HFFc6 (cell line): Measurements from ENCODE around the gene GPR157. TPM values are rescaled to one million over a fixed set of nuclear protein-coding genes. Genes with fewer than 3 reads are reported as not detected.

ENCODE experiments used
- DNase-seq: peaks from one replicate; pipeline ENCODE4 v3.0.0-alpha.2; 2018
- H3K27ac Mint-ChIP-seq: 2 replicates; pipeline ENCODE4 v1.8.0; 2020; ENCODE audit warnings: mild to moderate bottlenecking, mixed read lengths
- H3K27me3 Mint-ChIP-seq: 2 replicates; pipeline ENCODE4 v1.8.0; 2021; ENCODE audit warnings: mild to moderate bottlenecking, moderate library complexity, mixed read lengths; ENCODE audit not compliant: insufficient read depth
- H3K36me3 Mint-ChIP-seq: 2 replicates; pipeline ENCODE4 v1.8.0; 2021; ENCODE audit warnings: low read depth, mixed read lengths
- H3K4me1 Mint-ChIP-seq: 2 replicates; pipeline ENCODE4 v1.8.0; 2020; ENCODE audit warnings: low read depth, mixed read lengths
- H3K4me3 Mint-ChIP-seq: 2 replicates; pipeline ENCODE4 v1.8.0; 2020; ENCODE audit warnings: mild to moderate bottlenecking, moderate library complexity, mixed read lengths
- H3K9me3 Mint-ChIP-seq: 2 replicates; pipeline ENCODE4 v1.8.0; 2020; ENCODE audit warnings: mild to moderate bottlenecking, mixed read lengths
- CTCF ChIP-seq: fragments of 200-600 bp; sonication (generic); IDR thresholded peaks from 2 replicates; pipeline ENCODE4 v1.5.0; 2021; ENCODE audit warnings: antibody characterized with exemption, mild to moderate bottlenecking
- total RNA-seq, 6 experiments: library from RNA; stranded (reverse); fragmentation: NEBNext Ultra II Directional; extraction: Animal tissue kit (Norgen Biotek cat#: 25700); gene quantifications; 2 replicates in 1 of 6; 3 replicates in 5 of 6; pipeline ENCODE4 v1.2.3, GENCODE V29; 2021

GPR157 gene
- total RNA-seq, 6 experiments from 2014 or later, result 8.2 to 11.1 (median 9.7) TPM

- no peaks in the 10 kb centered on the region for H3K4me1 Mint-ChIP-seq
- no peak for DNase-seq
- no peaks in the 10 kb centered on the region for H3K36me3 Mint-ChIP-seq
- no peaks in the 10 kb centered on the region for H3K9me3 Mint-ChIP-seq
- no peak for TF ChIP-seq CTCF
- H3K4me3 Mint-ChIP-seq, result no peak overlapping the region
- H3K27ac Mint-ChIP-seq, result no peak overlapping the region
- peaks cover 35% of the 10 kb centered on the region for H3K27me3 Mint-ChIP-seq
Measured at GRCh38 chr1:9050803-9051202, 78.1 kb downstream of the GPR157 start.

Other genes starting within 250 kb of the GPR157 start
- gene CA6, start 183.2 kb downstream of the GPR157 start, total RNA-seq, result not detected
- not detected for gene SLC2A7, start 102.7 kb downstream of the GPR157 start, total RNA-seq
- gene SLC2A5, start 59.5 kb downstream of the GPR157 start, total RNA-seq, result under 1 TPM in 5 of 6 experiments, not detected in 1; 0.10 to 0.83 (median 0.18) TPM
- 10 to 100 TPM; 14.6 to 19.6 (median 16.1) TPM for gene H6PD, start 105.7 kb upstream of the GPR157 start, total RNA-seq
- 10 to 100 TPM in 1 of 6 experiments, 1 to 10 TPM in 5; 5.9 to 10.4 (median 8.6) TPM for gene SPSB1, start 163.8 kb upstream of the GPR157 start, total RNA-seq